SK-N-SH (cell line): Measurements from ENCODE around the gene KCNJ18.
"Not testable (repeated sequence)": the region's sequence is repeated elsewhere in the genome, so short reads cannot be mapped to it uniquely, and the experiment has no call there.

ENCODE experiments used
- CTCF ChIP-seq: fragments of 200-600 bp; sonication (generic); IDR thresholded peaks from 2 replicates; pipeline ENCODE4 v1.6.1; 2017; ENCODE audit warnings: antibody characterized with exemption, mild to moderate bottlenecking, moderate library complexity
- EP300 ChIP-seq, 2 experiments: IDR thresholded peaks; 2 replicates each; pipeline versions ENCODE4 v1.4.0 to v1.6.1; 2012; ENCODE audit warnings: borderline replicate concordance in 1 of 2, low read depth in 1 of 2, low read length in 1 of 2
- FOXJ3 ChIP-seq: sonication (generic); formaldehyde crosslinking; IDR thresholded peaks from 2 replicates; pipeline ENCODE4 v1.5.1; 2020; ENCODE audit warnings: mild to moderate bottlenecking, missing genetic modification reagents
- RCOR1 ChIP-seq: fragments of 150-350 bp; IDR thresholded peaks from 2 replicates; pipeline ENCODE4 v1.6.1; 2017; ENCODE audit warnings: antibody characterized with exemption, low read length
- SIN3A ChIP-seq: IDR thresholded peaks from 2 replicates; pipeline ENCODE4 v1.6.1; 2012; ENCODE audit warnings: low read depth, mild to moderate bottlenecking, low read length, moderate library complexity, borderline replicate concordance
- TEAD4 ChIP-seq: IDR thresholded peaks from 2 replicates; pipeline ENCODE4 v1.4.0; 2012; ENCODE audit warnings: mild to moderate bottlenecking, borderline replicate concordance; ENCODE audit not compliant: insufficient read depth

GRCh38 chr17:21707711-21708611 lies 15.6 kb downstream of the KCNJ18 start:
- not testable (repeated sequence) for TF ChIP-seq EP300 (IDR thresholded peaks at IDR 0.05; ENCODE audit: borderline replicate concordance in 1 of 2, low read depth in 1 of 2, low read length in 1 of 2); RCOR1; SIN3A; CTCF; FOXJ3; TEAD4
